ENCODE data around the gene ZIC5.
A peak's percentile ranks its signal among the peaks of the same experiment; 100 is the strongest.

DNA sequence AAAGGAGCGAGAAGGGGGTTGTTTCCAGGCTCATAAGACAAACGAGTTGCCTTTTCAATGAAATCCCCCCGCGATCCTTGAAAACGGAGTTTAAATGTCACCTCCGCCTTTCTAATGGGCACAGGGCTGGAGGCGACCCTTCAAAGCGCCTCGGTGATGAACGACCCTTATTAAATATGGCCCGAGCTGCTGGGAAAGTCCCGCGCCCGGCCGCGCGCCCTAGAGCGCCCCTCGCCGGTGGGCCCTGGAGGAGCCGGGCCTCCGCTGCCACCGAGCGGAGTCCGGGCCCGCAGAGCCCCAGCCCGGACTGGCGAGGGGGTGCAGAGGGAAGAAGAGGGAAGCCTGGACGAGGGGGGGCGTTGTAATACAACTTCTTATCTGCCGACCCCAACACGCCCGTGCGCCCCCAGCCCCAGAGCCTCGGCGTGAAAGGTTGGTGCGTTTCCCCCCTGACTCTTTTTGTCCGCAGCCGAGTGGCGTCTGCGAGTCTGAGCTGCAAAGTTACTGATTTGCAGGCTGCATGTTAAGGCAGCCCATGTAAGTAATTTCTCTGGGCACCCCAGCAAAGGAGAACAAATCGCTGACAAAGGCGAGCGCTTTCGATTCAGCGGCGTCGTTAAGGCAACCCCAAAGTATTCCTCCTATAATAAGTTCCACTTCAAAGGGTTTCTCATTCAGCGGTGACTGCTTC, 11.9 kb downstream of the ZIC5 start:
- TF ChIP-seq, protein P1, sequence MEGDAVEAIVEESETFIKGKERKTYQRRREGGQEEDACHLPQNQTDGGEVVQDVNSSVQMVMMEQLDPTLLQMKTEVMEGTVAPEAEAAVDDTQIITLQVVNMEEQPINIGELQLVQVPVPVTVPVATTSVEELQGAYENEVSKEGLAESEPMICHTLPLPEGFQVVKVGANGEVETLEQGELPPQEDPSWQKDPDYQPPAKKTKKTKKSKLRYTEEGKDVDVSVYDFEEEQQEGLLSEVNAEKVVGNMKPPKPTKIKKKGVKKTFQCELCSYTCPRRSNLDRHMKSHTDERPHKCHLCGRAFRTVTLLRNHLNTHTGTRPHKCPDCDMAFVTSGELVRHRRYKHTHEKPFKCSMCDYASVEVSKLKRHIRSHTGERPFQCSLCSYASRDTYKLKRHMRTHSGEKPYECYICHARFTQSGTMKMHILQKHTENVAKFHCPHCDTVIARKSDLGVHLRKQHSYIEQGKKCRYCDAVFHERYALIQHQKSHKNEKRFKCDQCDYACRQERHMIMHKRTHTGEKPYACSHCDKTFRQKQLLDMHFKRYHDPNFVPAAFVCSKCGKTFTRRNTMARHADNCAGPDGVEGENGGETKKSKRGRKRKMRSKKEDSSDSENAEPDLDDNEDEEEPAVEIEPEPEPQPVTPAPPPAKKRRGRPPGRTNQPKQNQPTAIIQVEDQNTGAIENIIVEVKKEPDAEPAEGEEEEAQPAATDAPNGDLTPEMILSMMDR (conservative IDR thresholded peaks at IDR 0.05; ENCODE audit: low read depth, low read length), result peak; percentile 36; the same call in 1 of the 2 replicates
- TF ChIP-seq EZH2phosphoT487 (IDR thresholded peaks at IDR 0.05; ENCODE audit: borderline replicate concordance, low read length) (no peak), EZH2 (IDR thresholded peaks at IDR 0.05; ENCODE audit: low read length, unreplicated experiment) (peak; percentile 91)
